Heart right ventricle (tissue), 16 donors: ENCODE measurements around the gene NAP1L5. TPM values are rescaled to one million over a fixed set of nuclear protein-coding genes. Genes with fewer than 3 reads are reported as not detected.

Source experiments
- ATAC-seq, 8 donors: fragments of 200-7000 bp; cut with Tn5 transposase; one replicate each; pipeline ENCODE4 v1.9.1; 2020; ENCODE audit warnings: mild to moderate bottlenecking in 8 of 8, moderate library complexity in 8 of 8, moderate number of reproducible peaks in 1 of 8
- DNase-seq, 2 donors: peaks; one replicate each; pipeline ENCODE4 v3.0.0-alpha.2; 2020
- H3K27ac ChIP-seq, 10 donors: fragments of 200-600 bp; sonication (generic) in 2 of 10; one replicate each; pipeline versions ENCODE4 v1.5.0 to v1.8.0; 2020 to 2022; ENCODE audit warnings: mild to moderate bottlenecking in 3 of 10
- H3K27me3 ChIP-seq, 7 donors: fragments of 200-600 bp; one replicate each; pipeline ENCODE4 v1.8.0; 2021 to 2022; ENCODE audit warnings: mild to moderate bottlenecking in 2 of 7
- H3K36me3 ChIP-seq, 9 donors: fragments of 200-600 bp; sonication (generic) in 1 of 9; one replicate each; pipeline versions ENCODE4 v1.5.0 to v1.8.0; 2020 to 2022; ENCODE audit warnings: mild to moderate bottlenecking in 2 of 9
- H3K4me1 ChIP-seq, 9 donors: fragments of 200-600 bp; sonication (generic) in 1 of 9; one replicate each; pipeline versions ENCODE4 v1.5.0 to v1.8.0; 2020 to 2022; ENCODE audit warnings: mild to moderate bottlenecking in 4 of 9
- H3K4me3 ChIP-seq, 10 donors: fragments of 200-600 bp; sonication (generic) in 2 of 10; one replicate each; pipeline versions ENCODE4 v1.5.0 to v1.8.0; 2020 to 2022; ENCODE audit warnings: mild to moderate bottlenecking in 7 of 10, moderate library complexity in 2 of 10
- H3K9me3 ChIP-seq, 11 donors: fragments of 200-600 bp in 10 of 11; sonication (generic) in 2 of 11; one replicate each; pipeline versions ENCODE4 v1.5.0 to v1.8.0; 2013 to 2022; ENCODE audit warnings: mild to moderate bottlenecking in 2 of 11, control low read depth in 1 of 11, moderate library complexity in 1 of 11
- CTCF ChIP-seq, 9 donors: fragments of 200-600 bp; sonication (generic) in 2 of 9; IDR thresholded peaks; one replicate each; pipeline versions ENCODE4 v1.5.0 to v1.8.0; 2021 to 2022; ENCODE audit warnings: antibody characterized with exemption in 9 of 9, mild to moderate bottlenecking in 5 of 9, moderate library complexity in 1 of 9
- WGBS, 2 donors: extraction: QIAGEN DNeasy Blood & Tissue Kit; methylation state at CpG; one replicate each; pipeline ENCODE4 v1.1.7; 2013; ENCODE audit warnings: inconsistent platforms in 1 of 2; 5-methylcytosine and 5-hydroxymethylcytosine counted together
- intact Hi-C, 10 donors: fragments of 100-400 bp; cut with DNase I; formaldehyde crosslinking; loops; one replicate each; pipeline versions ENCODE4 v1.11.1 to v1.14.2; 2022
- polyA plus RNA-seq, 2 donors: library from polyadenylated mRNA; stranded (reverse); fragments of 200-250 nt; gene quantifications; one replicate each; pipeline ENCODE4 v1.2.3, GENCODE V29; 2013
- total RNA-seq, 10 donors: library from RNA; stranded (reverse); fragmentation: NEBNext Ultra II Directional in 3 of 10; extraction: Animal tissue kit (Norgen Biotek cat#: 25700) in 3 of 10; gene quantifications; one replicate each; pipeline versions ENCODE4 v1.2.1 to v1.2.4, GENCODE V29; 2021 to 2023
- donor health status: Arrhythmogenic right ventricular cardiomyopathy.
- donor health status: ischemic (EF 13 %, LVEDD 7.1; RV severe dilation, severe dysfunction).
- donor health status: healthy with polysubstance abuse.
- donor health status: DM: no; HTN: yes; CAD: no.
- donor health status: DM: no; HTN: no; CAD: no.
- donor health status: ischemic (EF 25% LVEDD 6.9; RV normal size, moderate dysfunction).
- donor health status: ischemic (EF 25% LVEDD 5.7; RV mildly dilated, moderate dysfunction).
- donor health status: healthy.
- donor health status: DM: yes; HTN: yes; CAD: no.
- donor health status: Ischemic cardiomyopathy.
- donor health status: ischemic (EF 35%, LVEDD 5.7; RV mildly dilated, moderate dysfunction).
- donor health status: nonischemic (EF 11% LVEDD 7.7; RV severe dilation, severe dysfunction).
- donor health status: DM: yes; HTN: yes; CAD: no.
- donor health status: PGD.
- donor health status: ischemic (EF 29% LVEDD 5.4; RV normal size, mild dysfunction).
- donor health status: nonischemic (EF 23%, LVEDD 6.1; RV moderate dilation, normal function).

NAP1L5 gene
- total and polyA plus RNA-seq, 12 donors: 2.6 to 7.9 (median 6.1) TPM

DNA sequence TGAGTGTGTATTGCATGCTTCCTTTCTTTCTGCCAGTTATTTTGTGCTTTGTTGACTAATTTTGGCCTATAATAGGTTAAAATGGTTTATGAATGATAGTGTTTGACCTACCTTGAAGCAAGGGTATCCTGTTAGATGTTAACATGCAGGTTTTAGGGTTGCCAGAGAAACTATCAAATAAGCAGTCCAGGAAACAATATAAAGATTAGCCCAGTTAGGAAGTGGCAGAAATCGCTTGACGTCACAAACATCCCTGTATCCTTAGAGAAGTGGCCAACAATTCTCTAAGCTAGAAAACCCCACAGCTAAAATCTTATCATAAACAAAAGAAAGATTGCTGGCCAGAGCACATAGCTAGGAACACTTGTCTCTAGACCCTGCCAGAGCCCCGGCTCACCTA, 3.8 kb downstream of the NAP1L5 start:
- no peak for TF ChIP-seq CTCF (IDR thresholded peaks at IDR 0.05)
- no peak overlapping the region for H3K4me3 ChIP-seq
- no peak overlapping the region for H3K27ac ChIP-seq
- WGBS, 2 donors: 55 to 56% methylated on average over 3 of the region's 3 CpGs
- H3K4me1 ChIP-seq: peaks cover 0 to 22% (median 6%) of the 10 kb centered on the region in 9 donors
- DNase-seq: no peak
- intact Hi-C loops: no loop called here
- H3K9me3 ChIP-seq: no peaks in the 10 kb centered on the region
- ATAC-seq: peak in 2 of 8 donors; percentile 16 to 36
- no peaks in the 10 kb centered on the region for H3K27me3 ChIP-seq
- peaks cover 0 to 65% (median 15%) of the 10 kb centered on the region in 9 donors for H3K36me3 ChIP-seq

- ATAC-seq (peak in 6 of 8 donors; percentile 54 to 94 (median 72)), DNase-seq (no peak)
- Histone ChIP-seq H3K27me3 (no peaks in the 10 kb centered on the region), H3K9me3 (no peaks in the 10 kb centered on the region), H3K27ac (peak overlapping the region in 1 of 10 donors; percentile 43), H3K4me1 (peaks cover 0 to 11% (median 6%) of the 10 kb centered on the region in 9 donors), H3K4me3 (no peak overlapping the region), H3K36me3 (peaks cover 0 to 80% (median 26%) of the 10 kb centered on the region in 9 donors)
- TF ChIP-seq CTCF (IDR thresholded peaks at IDR 0.05): no peak
- intact Hi-C loops: no loop called here
- 89 to 93% methylated on average over 3 of the region's 3 CpGs for WGBS, 2 donors
Observed at GRCh38 chr4:88690355-88690754, 7.3 kb downstream of the NAP1L5 start.

DNA sequence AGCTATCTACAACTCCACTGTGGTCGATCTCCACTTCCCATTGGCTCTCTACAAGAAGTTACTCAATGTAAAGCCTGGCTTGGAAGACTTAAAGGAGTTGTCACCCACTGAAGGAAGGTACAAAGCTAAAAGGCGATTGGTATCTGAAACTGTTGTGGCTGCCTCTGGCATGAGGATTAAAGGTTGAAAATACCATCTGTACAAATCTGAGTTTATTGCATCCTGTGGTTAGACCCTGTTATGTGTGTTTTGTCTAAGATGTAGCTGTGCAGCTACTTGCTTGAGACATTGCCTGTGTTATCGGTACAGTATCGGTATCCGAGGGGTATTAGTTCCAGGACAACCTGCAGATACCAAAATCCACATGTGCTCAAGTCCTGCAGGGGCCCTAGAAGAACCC, 16.4 kb downstream of the NAP1L5 start:
- no peak overlapping the region for H3K4me3 ChIP-seq
- TF ChIP-seq CTCF (IDR thresholded peaks at IDR 0.05): no peak
- H3K9me3 ChIP-seq: no peaks in the 10 kb centered on the region
- no peaks in the 10 kb centered on the region for H3K27me3 ChIP-seq
- H3K36me3 ChIP-seq: peaks cover 0 to 95% (median 61%) of the 10 kb centered on the region in 9 donors
- no peaks in the 10 kb centered on the region for H3K4me1 ChIP-seq
- no peak for ATAC-seq
- H3K27ac ChIP-seq: no peak overlapping the region
- DNase-seq: no peak
- intact Hi-C loops: no loop called here
- 95 to 97% methylated on average over 5 of the region's 5 CpGs for WGBS, 2 donors

DNA sequence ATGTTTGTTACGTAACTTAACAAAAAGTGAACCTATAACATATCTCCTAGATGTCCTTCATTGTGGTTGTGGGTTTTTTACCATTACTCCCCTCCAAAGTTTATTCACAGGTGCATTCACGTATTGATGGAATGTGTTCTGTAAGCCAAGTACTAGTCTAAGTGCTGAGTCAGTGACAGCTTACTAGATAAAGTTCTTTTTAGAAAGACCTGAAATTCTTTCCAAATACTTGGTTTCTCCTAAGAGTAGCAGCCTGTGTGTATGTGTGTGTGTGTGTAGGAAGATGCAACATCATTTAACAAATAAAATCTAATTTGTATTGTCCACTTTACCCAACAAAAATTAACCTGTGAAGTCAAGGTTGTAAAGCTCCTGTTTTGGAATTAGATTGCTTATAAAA, 22.1 kb downstream of the NAP1L5 start:
- TF ChIP-seq CTCF (IDR thresholded peaks at IDR 0.05): no peak
- no peaks in the 10 kb centered on the region for H3K4me1 ChIP-seq
- no peak overlapping the region for H3K4me3 ChIP-seq
- H3K9me3 ChIP-seq: no peaks in the 10 kb centered on the region
- no peak for ATAC-seq
- no peaks in the 10 kb centered on the region for H3K27me3 ChIP-seq
- no peak for DNase-seq
- H3K36me3 ChIP-seq: peaks cover 0 to 87% (median 50%) of the 10 kb centered on the region in 9 donors
- 70 to 81% methylated on average over 2 of the region's 2 CpGs for WGBS, 2 donors
- intact Hi-C loops: no loop called here
- H3K27ac ChIP-seq: no peak overlapping the region
